NCI-H748 (cell line): ENCODE results near the gene PIAS1.

Source experiments
- DNase-seq: peaks from one replicate; lab custom pipeline; 2025; ENCODE audit not compliant: unreplicated experiment; lab: John Stamatoyannopoulos, UW

PIAS1 gene

DNA sequence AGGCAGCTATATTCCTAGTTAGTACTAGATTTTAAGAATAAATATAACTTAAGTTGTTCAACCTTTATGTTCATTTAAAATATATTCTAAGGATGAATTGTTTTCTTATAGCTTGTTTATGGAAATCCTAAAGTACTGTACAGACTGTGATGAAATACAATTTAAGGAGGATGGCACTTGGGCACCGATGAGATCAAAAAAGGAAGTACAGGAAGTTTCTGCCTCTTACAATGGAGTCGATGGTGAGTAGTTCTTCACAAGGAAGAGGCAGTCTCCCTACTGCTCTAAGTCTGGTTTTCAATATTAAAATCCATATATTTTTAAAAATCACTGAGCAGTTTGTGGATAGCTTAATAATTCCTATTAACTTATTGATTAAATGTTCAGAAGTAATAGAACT is 121.4 kb downstream of the PIAS1 start:
- no peak for DNase-seq

DNA sequence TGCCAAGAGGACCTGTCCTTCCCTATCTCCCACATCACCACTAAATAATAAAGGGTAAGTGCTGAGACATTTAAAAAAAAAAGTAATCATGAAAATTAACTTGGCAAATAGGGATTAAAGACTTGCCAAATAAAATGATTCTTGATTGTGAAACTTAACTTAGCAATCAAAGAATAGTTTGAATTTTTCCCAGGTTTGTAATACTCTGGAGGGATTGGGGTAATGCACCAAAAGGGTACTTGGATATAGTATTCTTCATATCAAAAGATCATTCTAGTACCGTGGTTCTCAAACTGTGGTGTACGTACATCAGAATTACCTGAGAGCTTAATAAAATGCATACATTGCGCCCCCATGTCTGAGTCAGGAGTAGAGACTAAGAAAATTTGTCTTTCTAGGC is 122.5 kb downstream of the PIAS1 start:
- DNase-seq, result no peak

DNA sequence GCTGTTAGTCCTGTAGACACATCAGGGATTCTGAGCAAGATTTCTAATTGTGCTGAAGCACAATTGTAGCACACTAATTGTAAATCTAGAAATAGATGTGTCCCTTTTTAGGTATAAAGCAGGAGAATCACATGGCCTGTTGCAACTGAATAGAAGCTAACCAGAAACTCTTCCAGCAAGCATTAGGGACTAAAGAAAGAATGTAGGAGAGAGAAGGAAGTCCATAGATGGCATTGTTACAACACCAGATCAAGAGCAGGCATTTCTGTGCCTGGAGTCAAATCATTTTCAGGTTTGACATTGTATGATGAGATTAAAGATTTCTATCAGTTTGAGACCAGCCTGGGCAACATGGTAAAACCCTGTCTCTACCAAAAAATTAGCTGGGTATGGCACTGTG is 123.6 kb downstream of the PIAS1 start:
- no peak for DNase-seq

DNA sequence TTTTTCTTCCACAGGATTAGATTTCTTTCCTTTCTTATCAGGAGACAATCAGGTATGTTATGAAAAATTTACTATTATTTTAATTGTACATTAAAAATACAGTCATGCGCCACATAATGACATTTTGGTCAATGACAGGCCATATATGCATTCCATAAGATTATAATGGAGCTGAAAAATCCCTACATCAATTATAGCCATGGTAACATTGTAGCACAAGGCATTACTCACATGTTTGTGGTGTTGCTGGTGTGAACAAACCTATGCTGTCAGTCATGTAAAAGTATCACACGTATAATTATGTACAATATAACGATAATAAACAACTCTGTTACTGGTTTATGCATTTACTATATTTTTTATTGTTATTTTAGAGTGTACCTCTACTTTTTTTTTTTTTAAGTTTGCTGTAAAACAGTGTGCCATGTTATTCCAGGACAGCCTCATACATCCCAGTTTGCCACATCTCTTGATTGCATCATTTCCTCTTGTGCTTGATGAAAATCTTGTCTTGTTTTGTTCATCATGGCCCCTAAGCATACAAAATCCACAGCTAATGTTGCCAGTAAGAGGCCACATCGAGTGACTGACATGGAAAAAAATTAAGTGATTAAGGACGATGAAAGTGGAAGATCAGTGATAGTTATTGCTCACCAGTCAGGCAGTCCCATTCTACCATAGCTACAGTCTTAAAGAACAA is 129.7 kb downstream of the PIAS1 start:
- no peak for DNase-seq

DNA sequence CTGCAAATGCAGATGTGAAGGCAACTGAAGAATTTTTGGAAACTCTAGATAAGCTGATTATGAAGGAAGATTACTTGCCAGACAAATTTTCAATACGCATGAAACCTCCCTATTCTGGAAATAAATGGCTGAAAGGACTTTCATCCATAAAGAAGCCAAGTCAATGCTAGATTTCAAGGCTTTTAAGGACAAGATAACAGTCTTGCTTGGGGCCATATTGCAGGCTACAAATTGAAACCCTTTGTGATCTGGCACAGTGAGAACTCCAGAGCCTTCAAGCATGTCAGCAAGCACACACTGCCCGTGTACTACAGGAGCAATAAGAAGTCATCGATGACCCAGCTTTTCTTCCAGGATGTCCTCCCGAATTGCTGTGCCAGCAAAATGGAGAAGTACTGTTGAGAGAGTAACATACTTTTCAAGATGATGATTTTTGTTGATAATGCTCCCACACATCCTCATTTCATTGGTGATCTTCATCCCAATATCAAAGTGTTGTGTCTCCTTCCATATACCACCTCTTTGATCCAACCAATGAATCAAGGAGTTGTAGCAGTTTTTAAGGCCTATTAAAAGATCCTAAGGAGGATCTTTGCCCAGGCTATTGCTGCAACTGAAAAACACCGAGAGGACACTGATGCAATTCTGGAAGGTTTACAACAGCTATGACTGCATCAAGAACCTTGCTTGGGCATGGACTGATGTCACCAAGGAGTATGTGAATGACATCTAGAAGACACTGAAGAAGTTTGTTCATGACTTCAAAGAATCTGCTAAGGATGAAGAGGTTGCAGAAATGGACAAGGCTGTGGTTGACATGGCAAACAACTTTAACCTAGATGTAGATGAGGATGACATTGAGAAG is 130.7 kb downstream of the PIAS1 start:
- no peak for DNase-seq

DNA sequence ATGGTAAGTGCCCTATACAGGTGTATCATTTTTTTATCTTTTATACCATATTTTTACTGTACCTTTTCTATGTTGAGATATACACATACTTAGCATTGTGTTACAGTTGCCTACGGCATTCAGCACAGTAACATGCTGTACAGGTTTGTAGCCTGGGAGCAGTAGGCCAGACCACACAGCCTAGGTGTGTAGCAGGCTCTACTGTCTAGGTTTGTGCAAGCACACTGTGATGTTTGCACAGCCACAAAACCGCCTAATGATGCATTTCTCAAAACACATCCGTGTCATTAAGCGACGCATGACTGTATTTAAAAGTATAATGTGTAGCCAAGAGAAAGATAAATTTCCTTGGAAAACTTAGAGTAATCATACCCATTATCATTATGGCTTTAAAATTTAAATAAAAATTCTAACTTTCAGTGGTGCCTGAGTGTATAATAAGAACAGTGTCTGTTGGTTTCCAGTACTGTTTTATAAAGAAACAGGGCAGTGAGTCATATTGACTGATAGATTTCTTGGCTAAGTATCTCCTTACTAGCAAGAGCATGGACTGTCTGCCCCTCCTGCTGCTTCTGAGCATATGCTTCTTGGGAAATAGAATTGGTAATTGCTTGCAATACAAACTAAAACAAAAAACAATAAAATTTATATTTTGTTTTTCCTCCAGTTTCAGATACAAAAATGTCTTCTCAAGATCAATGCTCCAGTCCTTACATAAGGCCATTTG is 132.7 kb downstream of the PIAS1 start:
- no peak for DNase-seq

DNA sequence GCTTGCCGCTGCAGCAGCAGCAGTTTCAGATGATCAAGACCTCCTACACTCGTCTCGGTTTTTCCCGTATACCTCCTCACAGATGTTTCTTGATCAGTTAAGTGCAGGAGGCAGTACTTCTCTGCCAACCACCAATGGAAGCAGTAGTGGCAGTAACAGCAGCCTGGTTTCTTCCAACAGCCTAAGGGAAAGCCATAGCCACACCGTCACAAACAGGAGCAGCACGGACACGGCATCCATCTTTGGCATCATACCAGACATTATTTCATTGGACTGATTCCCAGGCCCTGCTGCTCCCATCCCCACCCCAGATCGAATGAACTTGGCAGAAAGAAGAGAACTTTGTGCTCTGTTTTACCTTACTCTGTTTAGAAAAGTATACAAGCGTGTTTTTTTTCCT is 133.4 kb downstream of the PIAS1 start:
- DNase-seq, result no peak

DNA sequence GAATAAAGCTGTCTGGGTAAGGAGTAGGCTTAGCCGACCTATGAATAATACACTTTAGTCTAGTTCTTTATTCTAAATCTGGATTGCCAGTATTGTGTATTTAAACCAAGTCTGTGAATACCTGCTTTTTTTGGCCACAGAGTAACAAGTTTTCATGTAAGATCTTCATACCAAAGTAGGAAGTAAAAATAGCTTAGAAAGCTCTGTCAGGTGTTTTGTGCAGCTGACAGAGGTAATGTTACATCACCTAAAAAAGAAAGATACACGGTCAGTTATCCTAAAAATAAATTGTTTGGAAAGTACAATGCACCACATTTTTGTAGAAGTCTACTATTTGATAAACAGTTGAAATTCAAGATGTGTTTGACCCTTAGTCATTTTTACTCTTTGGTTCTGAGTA is 134.5 kb downstream of the PIAS1 start:
- no peak for DNase-seq

DNA sequence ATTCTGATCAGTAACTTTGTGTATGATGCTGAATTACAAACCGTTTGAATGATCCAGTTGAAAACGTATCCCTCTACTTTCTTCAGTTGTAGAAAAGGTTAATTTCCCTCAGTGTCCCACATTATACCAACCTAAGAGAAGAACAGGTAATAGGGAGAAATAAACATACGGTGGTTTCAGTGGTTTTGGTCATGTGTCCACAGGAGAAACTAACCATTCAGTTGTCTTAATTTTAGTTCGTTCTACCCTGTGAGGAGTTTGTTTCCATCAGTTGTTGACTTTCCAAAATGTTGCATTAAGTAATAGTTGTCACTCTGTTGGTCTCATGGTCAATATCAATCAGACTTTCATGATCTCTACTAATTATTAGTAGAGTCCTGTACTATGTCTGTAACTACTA is 135.9 kb downstream of the PIAS1 start:
- no peak for DNase-seq

DNA sequence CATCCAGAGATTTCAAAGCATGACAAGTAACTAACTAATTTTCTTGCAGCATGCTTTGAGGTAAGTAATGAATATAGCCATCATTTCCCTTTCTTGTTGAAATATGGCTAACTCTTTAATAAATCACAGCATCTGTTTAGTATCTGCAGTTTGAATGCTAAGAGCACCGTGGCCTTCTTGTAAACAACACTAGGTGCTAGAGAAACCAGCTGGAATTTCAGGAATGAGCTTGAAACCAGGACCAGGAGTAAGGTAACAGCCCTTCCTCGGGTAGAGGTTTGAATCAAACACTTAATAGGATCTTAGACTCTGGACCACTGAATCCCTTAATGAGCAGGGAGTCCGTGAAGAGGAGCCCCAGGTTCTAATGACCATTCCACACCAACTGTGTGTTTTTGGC is 137.4 kb downstream of the PIAS1 start:
- DNase-seq, result no peak

DNA sequence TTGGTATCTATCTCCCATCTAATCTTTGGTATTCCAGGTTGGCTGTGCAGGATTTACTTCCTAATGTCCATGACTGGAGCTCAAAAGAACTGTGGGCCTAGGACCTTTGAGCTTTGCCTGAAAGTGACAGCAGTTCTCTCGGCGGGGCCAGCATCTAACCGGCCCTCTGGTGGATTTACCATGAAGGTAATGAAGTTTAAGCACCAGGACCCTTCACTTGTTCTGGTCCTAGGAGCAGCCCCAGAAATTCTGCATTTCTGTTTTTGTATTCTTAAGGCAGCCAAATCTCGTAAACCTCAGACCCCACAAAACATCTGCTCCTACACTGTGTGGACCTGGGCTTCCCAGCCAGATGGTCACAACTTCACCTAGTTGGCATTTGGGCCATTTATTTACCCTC is 138.0 kb downstream of the PIAS1 start:
- DNase-seq, result no peak

DNA sequence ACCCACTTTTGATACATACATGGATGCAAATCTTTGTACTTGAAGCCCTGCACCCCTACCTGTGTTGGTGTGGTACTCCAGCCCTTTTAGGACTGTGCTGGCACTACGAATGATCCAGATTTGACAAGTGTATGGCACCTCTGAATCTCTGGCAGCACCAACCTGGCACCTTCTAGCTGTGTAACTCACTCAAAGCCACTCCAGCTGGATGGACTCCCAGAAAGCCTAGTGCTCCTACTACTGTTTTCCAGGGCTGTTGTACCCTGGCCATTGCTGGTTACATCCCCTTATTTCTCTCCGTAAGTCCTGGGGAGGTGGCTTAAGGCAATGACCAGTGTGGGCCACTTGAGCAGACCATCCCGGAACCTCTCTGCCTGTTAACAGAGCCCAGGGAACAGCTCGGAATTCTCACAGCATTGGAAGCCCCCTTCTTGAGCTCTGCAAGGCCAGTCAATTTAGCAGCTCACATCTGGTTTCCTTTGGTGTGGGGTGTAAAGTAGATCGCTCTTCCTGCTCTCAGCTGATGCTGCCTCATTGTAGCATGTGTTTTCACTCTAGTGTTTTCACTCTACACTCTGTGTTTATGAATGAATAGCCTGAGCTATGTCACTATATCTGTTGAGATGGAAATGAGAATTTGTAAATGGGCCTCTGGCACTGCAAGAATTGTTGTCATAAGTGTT is 138.8 kb downstream of the PIAS1 start:
- no peak for DNase-seq

DNA sequence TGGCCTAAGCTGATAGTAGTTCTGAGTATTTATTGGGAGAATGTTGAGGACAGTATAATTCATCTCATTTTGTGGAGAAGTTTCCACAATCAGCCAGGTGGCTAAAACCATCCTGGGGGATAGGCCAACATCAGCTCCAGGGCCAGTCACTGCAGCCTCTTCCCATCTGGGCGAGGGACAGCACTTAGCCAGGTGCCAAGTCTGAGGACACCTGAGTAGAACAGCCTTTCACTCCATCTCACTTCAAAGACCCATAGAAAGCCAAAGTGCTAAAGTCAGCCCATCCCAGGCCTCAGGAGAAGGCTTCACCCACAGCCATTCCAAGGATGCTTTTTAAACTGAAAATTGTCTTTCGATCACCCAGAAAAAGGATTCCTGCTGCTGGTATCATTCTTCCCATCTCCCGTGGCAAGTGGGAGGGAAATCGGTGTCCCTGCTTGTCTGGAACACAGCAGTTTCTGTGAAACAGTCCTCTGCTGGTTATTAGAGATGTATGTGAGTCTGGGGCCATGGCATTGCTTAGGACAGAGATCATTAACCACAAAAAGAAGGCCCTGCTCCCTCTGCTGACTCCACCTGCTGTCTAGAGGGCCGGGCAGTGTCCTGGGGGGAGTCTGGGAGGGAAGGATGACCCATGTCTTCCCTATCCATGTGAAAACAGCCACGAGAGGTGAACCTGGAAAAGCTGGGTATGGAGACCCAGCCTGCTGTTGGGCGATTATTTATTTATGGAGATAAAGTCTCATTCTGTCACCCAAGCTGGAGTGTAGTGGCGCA is 141.4 kb downstream of the PIAS1 start:
- DNase-seq, result no peak

DNA sequence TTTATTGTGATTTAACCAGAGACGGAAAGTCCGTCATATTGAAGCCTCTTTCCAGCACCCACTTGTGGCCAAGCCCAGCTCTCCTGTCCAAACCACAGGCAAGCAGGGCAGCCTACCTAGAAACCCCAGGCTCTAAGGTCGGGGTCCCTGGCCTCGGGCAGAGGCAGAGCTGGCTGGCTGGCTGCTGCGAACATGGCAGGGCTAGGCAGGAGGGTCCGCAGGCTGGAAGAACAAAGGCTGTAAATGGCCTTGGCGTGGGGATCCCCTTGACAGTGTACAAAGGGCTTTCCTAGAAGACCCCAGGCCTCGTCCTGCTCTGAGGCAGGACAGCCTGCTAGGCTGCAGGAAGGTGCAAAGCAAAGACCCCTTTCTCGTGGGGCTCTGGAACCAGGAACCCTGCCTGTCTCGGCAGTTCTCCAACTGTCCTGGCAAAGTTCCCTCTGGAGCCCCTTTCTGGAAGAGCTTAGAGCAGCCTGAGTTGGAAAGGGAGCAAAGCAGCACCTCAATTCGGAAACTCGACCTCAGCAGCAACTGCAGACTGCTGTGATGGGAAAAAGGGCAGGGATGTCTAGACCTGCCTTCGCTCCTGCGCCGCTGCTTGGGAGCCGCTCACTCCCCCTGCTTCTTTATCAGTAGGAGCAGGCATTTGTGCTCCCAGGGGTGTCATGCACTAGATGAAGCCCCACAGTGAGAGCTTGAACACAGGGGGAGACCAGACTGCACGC is 142.5 kb downstream of the PIAS1 start:
- no peak for DNase-seq

DNA sequence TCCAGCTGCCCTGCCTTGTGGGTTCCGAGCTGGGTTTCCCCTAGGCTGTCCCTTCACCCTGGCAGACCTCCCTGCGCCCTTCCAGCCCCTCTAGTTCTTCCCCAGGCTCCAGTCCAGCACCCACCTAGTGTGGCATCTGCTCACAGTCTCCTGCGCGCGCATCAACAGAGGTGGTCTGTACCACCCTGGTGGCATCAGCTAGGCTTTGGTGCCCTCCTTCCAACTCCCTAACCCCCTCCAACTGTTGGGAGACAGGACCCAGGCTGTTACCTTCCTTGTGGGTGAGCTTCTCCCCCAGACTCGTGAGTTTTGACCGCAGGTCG is 143.0 kb downstream of the PIAS1 start:
- DNase-seq, result no peak

DNA sequence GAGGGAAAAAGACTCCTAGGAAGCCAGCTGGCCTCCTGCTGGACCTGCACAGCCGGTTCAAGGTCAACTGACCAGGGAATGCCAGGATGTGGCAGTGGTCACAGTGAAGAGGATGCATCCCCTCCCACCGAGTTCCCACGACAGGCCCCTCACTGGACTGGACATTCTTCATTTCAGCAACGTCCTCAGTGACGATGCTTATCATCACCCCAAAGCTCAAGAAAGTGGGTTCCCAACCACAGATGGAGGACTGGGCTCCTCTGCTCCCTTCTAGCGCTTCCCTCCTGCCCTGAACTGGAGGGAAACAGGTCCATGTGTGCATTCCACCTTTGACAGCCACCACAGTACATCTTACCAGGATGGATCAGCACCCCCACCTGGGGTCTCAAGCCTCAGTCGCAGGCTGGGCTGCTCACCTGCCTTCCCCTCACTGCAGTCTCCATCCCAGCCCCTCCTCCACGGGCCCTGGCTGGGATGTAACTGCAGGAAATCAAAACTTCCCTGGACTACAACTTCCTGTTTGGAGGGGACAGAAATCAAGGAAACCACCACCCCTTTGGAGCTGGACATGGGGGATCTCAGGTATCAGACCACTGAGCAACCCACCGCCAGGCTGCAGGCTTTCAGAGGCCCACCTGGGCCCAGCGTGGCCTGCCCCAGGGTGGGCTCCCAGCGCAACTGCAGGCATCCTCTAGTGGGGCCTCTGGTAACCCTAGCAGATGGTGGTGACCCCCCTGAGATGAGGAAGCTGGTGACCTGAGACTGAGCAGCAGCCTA is 143.7 kb downstream of the PIAS1 start:
- DNase-seq, result no peak

DNA sequence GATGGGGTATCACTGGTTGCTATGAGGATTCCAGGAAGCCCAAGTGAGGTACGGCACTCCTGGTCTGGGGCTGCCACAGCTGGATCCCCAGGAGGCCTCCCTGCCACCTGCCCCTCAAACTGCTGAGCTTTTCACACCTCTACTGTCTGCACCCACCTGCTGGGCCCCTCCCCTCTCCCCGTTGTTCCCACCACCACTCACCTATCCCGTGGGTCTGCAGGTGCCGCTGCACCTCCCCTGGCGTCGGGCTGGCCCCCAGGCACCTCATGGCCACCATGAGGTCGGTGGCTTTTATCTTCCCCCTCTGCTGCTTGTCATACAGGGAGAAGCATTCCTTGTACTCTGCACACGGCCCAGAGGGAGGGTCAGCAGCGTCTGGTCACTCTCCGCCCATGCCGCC is 145.2 kb downstream of the PIAS1 start:
- DNase-seq, result no peak

DNA sequence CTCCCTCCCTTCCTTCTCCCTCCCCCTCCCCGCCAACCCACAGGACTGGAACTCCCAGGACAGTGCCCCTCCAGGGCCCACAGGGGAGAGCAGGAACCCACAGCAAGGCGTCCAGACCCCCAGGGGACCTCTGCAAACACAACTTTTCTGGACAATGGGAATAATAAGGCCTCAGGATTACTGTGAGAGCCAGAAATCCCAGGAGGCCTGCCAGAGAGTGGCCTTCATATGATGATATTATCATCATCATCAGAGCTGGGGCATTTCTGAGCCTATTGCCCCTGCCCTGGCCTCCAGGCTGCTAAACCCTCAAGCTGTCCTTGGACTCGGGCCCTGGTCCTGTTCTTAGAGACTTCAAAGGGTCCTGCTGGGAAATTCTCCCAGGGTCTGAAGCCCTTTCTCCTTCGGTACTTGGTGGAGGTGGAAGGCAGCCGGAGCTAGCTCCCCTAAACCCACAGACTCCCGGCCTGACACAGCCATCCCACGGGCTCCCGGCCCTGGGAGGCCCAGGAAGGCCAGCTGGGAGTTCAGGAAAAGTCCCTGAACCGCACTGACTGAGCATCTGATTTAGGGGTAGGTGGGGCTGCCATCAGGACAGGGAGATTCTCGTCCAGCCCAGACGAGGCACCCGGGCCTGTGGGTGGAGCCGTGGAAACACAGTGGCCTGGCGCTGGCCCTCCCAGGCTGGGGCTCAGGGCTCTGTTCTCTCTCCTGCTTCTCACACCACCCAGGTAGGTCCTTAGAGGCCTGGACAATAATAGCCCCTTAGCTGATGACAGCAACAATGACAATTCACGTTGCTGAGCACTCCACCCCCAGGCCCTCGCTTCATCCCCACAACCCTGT is 146.1 kb downstream of the PIAS1 start:
- no peak for DNase-seq
